ENCODE measurements around the gene TRAPPC14. TPM values are rescaled to one million over a fixed set of nuclear protein-coding genes. Genes with fewer than 3 reads are reported as not detected.

Gene TRAPPC14
- total RNA-seq, 2 experiments from 2014 or later = 15.7 to 17.4 TPM

GRCh38 chr7:100124301-100125230, 34.0 kb downstream of the TRAPPC14 start:
- peaks cover 8% of the 10 kb centered on the region for H3K36me3 Mint-ChIP-seq (ENCODE audit: low read depth)
- H3K27me3 Mint-ChIP-seq = no peaks in the 10 kb centered on the region
- DNase-seq (no peak), ATAC-seq (no peak)
- H3K4me3 Mint-ChIP-seq = peak overlapping the region; percentile 4
- TF ChIP-seq CTCF (IDR thresholded peaks at IDR 0.05) = no peak
- H3K4me1 Mint-ChIP-seq (ENCODE audit: low read depth) = peaks cover 30% of the 10 kb centered on the region
- H3K27ac Mint-ChIP-seq = peak overlapping the region; percentile 100
- POLR2A ChIA-PET = interaction anchor here (0.6 to 4.9 kb wide), 7 partner anchors 23 to 353 kb away, joined by 3 to 43 read pairs (median 3); partner anchors contain the start of genes AP4M1 and MCM7
- intact Hi-C loops (cut with micrococcal nuclease) = loop anchor here (10.0 kb wide), 1 partner anchor 210 kb away; the partner anchor contains the start of gene TRIM4
- CTCF ChIA-PET = interaction anchor here (1.2 to 1.8 kb wide), 3 partner anchors 8 to 283 kb away, joined by 4 to 7 read pairs (median 6); partner anchors contain the start of genes AP4M1 and MCM7
- H3K9me3 Mint-ChIP-seq = no peaks in the 10 kb centered on the region

GRCh38 chr7:100122568-100122967, 36.0 kb downstream of the TRAPPC14 start:
- peak overlapping the region; percentile 59 for H3K27ac Mint-ChIP-seq
- CTCF ChIA-PET = interaction anchor here (1.3 kb wide), 1 partner anchor 8 kb away, joined by 5 read pairs; no protein-coding TSS in a partner anchor

GRCh38 chr7:100122067-100122466, 36.5 kb downstream of the TRAPPC14 start:
- POLR2A ChIA-PET = interaction anchor here (2.7 to 3.0 kb wide), 2 partner anchors 21 kb away, joined by 18 to 24 read pairs; partner anchors contain the start of genes AP4M1 and MCM7
- peaks cover 8% of the 10 kb centered on the region for H3K36me3 Mint-ChIP-seq (ENCODE audit: low read depth)
- no peak overlapping the region for H3K4me3 Mint-ChIP-seq
- CTCF ChIA-PET = interaction anchor here (1.3 kb wide), 1 partner anchor 8 kb away, joined by 5 read pairs; no protein-coding TSS in a partner anchor
- no peak for TF ChIP-seq CTCF (IDR thresholded peaks at IDR 0.05)
- DNase-seq (no peak), ATAC-seq (no peak)
- no peaks in the 10 kb centered on the region for H3K27me3 Mint-ChIP-seq
- H3K4me1 Mint-ChIP-seq (ENCODE audit: low read depth) = peaks cover 32% of the 10 kb centered on the region
- intact Hi-C loops (cut with micrococcal nuclease) = loop anchor here (10.0 kb wide), 1 partner anchor 207 kb away; the partner anchor contains the start of gene TRIM4
- H3K27ac Mint-ChIP-seq = peak overlapping the region; percentile 20
- H3K9me3 Mint-ChIP-seq = no peaks in the 10 kb centered on the region

More at GRCh38 chr7:100122568-100122967, 36.0 kb downstream of the TRAPPC14 start:
- POLR2A ChIA-PET = interaction anchor here (0.9 to 2.7 kb wide), 2 partner anchors 21 to 30 kb away, joined by 3 to 18 read pairs; partner anchors contain the start of genes AP4M1 and MCM7
- Mint-ChIP-seq H3K27me3 (no peaks in the 10 kb centered on the region), H3K4me1 (ENCODE audit: low read depth) (peaks cover 32% of the 10 kb centered on the region), H3K9me3 (no peaks in the 10 kb centered on the region), H3K36me3 (ENCODE audit: low read depth) (peaks cover 8% of the 10 kb centered on the region), H3K4me3 (no peak overlapping the region)
- ATAC-seq (no peak), DNase-seq (no peak)
- TF ChIP-seq CTCF (IDR thresholded peaks at IDR 0.05) = no peak
- intact Hi-C loops (cut with micrococcal nuclease) = loop anchor here (10.0 kb wide), 1 partner anchor 208 kb away; the partner anchor contains the start of gene TRIM4

GRCh38 chr7:100120733-100121036, 37.8 kb downstream of the TRAPPC14 start:
- peaks cover 31% of the 10 kb centered on the region for H3K4me1 Mint-ChIP-seq (ENCODE audit: low read depth)
- no peak for DNase-seq
- POLR2A ChIA-PET = interaction anchor here (1.2 to 3.0 kb wide), 8 partner anchors 14 to 105 kb away, joined by 3 to 24 read pairs (median 3); partner anchors contain the start of genes AP4M1, GAL3ST4, GPC2 and MCM7

More at GRCh38 chr7:100120733-100121036, 37.8 kb downstream of the TRAPPC14 start:
- Mint-ChIP-seq H3K36me3 (ENCODE audit: low read depth) (peaks cover 9% of the 10 kb centered on the region), H3K27ac (peak overlapping the region; percentile 89), H3K4me3 (peak overlapping the region; percentile 89), H3K9me3 (no peaks in the 10 kb centered on the region), H3K27me3 (no peaks in the 10 kb centered on the region)
- ATAC-seq = no peak
- intact Hi-C loops (cut with micrococcal nuclease) = loop anchor here (10.0 kb wide), 1 partner anchor 206 kb away; the partner anchor contains the start of gene TRIM4
- CTCF ChIA-PET = interaction anchor here (1.0 to 1.6 kb wide), 3 partner anchors 10 to 202 kb away, joined by 3 to 7 read pairs (median 5); partner anchors contain the start of gene AP4M1
- no peak for TF ChIP-seq CTCF (IDR thresholded peaks at IDR 0.05)
